Bronchial epithelial cell (primary cell): ENCODE results near the gene PDZD4. TPM values are rescaled to one million over a fixed set of nuclear protein-coding genes. Genes with fewer than 3 reads are reported as not detected.

Experiments used
- DNase-seq: peaks from one replicate; pipeline ENCODE4 v3.0.0-alpha.2; 2010; ENCODE audit warnings: low read depth
- FAIRE-seq: peaks from 2 replicates; lab custom pipeline; 2011; peaks lifted over from hg19 to GRCh38; lab: Jason Lieb, UNC
- H3K27me3 ChIP-seq: 2 replicates; pipeline ENCODE4 v1.5.1; 2011; ENCODE audit warnings: low read length; ENCODE audit not compliant: control insufficient read depth, insufficient read depth
- H3K36me3 ChIP-seq: 2 replicates; pipeline ENCODE4 v1.5.1; 2011; ENCODE audit warnings: low read length; ENCODE audit not compliant: control insufficient read depth, insufficient read depth
- H3K4me3 ChIP-seq: 2 replicates; pipeline ENCODE4 v1.5.1; 2011; ENCODE audit warnings: mild to moderate bottlenecking, low read depth, low read length, control low read depth
- total RNA-seq: library from RNA; depleted of rRNA; stranded (reverse); fragments of >200 nt; gene quantifications from 2 replicates; pipeline ENCODE4 v1.2.1, GENCODE V29; 2014
- TF ChIP-seq, protein P1 (sequence below): IDR thresholded peaks from 2 replicates; pipeline ENCODE4 v1.5.1; 2011; ENCODE audit warnings: mild to moderate bottlenecking, moderate library complexity, low read length, control low read depth, inconsistent platforms; ENCODE audit not compliant: insufficient read depth, severe bottlenecking

PDZD4 gene
- total RNA-seq, 1 donor from 2014 or later: under 0.01 TPM

DNA sequence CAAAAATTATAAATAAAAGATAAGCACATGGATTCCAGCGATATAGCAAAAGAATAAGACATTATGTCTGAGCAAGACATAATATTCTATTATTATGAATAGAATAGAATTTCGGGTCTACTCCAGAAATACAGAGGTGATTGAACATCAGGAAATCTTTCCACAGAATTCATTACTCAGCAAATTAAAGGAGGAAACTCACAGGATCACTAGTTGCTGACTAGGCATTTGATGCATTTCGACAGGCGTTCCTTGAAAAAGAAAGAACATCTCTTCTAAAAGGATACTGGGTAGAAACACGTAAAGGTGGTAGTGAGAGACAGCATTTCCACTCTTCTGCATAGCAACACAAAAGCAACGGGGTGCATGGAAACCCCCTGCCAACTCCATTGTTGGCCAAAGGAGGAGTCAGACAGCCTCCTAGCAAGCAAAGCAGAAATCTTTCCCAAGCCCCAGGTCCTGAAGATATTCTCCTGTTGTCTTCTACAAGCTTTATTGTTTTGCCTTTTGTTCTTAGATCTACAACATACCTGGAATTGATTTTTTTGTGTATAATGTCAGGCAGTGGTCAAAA, 14.3 kb upstream of the PDZD4 start:
- TF ChIP-seq, protein P1, sequence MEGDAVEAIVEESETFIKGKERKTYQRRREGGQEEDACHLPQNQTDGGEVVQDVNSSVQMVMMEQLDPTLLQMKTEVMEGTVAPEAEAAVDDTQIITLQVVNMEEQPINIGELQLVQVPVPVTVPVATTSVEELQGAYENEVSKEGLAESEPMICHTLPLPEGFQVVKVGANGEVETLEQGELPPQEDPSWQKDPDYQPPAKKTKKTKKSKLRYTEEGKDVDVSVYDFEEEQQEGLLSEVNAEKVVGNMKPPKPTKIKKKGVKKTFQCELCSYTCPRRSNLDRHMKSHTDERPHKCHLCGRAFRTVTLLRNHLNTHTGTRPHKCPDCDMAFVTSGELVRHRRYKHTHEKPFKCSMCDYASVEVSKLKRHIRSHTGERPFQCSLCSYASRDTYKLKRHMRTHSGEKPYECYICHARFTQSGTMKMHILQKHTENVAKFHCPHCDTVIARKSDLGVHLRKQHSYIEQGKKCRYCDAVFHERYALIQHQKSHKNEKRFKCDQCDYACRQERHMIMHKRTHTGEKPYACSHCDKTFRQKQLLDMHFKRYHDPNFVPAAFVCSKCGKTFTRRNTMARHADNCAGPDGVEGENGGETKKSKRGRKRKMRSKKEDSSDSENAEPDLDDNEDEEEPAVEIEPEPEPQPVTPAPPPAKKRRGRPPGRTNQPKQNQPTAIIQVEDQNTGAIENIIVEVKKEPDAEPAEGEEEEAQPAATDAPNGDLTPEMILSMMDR: no peak
- DNase-seq: no peak
- Histone ChIP-seq H3K4me3 (no peak overlapping the region), H3K27me3 (peaks cover 4% of the 10 kb centered on the region), H3K36me3 (no peaks in the 10 kb centered on the region)
- no peak for FAIRE-seq

DNA sequence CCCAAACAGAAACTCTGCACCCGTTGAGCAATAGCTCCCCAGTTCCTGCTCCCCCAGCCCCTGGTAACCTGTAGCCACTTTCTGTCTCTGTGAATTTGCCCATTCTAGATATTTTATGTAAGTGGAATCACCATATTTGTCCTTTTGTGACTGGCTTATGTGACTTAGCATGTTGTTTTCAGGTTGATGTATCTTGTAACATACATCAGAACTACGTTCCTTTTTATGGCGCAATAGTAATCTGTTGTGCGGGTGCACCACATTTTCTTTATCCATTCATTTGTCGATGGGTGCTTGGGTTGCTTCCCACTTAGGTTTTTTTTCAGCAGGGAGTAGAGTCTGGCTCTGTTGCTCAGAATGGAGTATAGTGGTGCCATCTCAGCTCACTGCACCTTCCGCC, 6.6 kb upstream of the PDZD4 start:
- TF ChIP-seq, protein P1: no peak
- Histone ChIP-seq H3K36me3 (no peaks in the 10 kb centered on the region), H3K27me3 (peaks cover under 1% of the 10 kb centered on the region), H3K4me3 (no peak overlapping the region)
- FAIRE-seq (no peak), DNase-seq (no peak)

DNA sequence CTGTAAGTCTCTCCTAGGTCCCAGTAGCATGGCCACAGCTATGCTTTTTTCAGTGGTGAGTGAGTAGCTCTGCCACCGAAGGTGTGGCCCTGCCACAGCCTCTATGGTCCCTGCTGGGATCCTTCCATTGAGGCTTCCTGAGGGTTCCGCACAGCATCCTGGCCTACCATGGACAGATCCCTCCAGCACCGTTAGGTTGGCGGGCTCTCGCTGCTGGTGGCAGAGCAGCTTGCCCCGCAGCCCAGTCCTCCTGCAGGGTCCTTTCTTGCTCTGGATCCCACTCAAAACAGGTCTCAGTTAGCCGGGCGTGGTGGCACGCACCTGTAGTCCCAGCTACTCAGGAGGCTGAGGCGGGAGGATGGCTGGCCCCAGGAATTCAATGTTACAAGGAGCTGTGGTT, 2.4 kb upstream of the PDZD4 start:
- DNase-seq (no peak), FAIRE-seq (no peak)
- TF ChIP-seq, protein P1: no peak
- Histone ChIP-seq H3K27me3 (peaks cover 12% of the 10 kb centered on the region), H3K4me3 (no peak overlapping the region), H3K36me3 (no peaks in the 10 kb centered on the region)

DNA sequence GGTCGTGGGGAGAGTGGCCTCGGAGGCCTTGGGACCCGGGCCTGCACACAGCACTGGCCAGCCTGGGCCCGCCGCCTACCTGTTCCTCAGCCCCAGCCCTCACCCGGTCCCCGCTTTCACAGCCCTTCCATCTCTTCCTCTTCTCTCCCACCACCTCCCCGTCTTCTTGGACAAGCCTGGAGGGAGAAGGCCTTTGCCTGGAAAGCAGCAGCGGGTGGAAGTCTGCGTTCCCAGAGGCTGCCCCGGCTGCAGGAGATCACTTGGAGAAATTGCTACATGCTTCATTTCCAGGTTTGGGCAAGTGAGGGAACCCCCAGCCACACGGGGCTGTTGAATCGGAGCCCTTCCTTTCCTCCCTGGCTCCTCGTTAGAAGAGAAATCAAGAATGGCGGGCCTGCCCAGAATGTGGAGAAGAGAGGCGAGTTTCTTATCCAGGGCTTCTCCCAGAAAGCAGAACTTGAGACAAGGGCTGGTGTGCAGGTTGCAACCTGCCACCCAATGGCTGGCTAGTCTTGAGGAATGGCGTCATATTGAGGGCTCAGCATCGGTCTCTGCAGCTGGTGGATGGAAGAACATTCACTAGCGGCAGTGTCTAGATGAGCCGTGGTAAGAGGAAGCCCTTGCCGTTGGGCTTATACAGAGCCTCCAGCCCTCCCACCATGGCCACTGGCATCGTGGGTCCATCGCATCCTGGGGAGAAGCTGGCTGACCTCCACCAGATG, 1.2 kb upstream of the PDZD4 start:
- peak; percentile 5 for DNase-seq
- TF ChIP-seq, protein P1: no peak
- Histone ChIP-seq H3K4me3 (no peak overlapping the region), H3K36me3 (no peaks in the 10 kb centered on the region), H3K27me3 (peaks cover 12% of the 10 kb centered on the region)
- FAIRE-seq: no peak

DNA sequence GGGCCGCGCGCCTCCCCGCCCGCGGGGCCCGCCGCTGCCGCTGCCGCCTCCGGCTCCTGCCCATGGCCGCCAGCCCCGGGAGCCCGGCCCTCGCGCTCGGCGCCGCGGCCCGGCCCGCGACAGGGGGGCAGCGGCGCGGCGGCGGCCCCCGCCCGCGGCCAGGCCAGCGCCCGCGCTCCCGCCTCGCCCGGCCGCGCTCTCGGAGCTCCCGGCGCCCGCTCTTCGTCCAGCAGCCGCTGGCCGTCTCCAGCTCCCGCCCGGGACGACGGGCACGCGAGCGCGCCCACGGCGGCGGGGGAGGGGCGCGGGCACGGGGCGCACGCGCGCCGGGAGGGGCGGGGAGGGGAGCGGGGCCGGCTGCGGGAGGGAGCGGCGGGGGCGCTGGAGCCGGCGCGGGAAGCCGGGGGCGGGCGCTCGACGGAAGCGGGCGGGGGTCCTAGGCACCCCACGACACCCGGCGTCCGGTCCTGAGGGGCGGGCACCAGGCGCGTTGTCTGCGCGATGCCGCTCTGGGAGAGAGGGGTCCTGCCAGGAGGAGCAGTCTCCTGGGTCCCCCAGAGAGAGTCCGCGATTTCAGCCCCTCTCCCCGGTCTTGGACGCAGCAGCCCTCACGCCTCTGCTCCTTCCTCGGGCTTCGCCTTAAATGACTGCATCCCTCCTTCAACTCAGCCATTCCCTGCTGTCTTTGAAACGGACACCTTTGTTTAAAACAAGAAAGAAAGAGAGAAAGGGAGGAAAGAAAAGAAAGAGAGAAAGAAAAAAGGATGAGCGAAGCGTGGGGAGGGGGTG, 490 bp upstream of the PDZD4 start:
- Histone ChIP-seq H3K27me3 (peaks cover 12% of the 10 kb centered on the region), H3K4me3 (no peak overlapping the region), H3K36me3 (no peaks in the 10 kb centered on the region)
- TF ChIP-seq, protein P1: no peak
- DNase-seq: no peak
- no peak for FAIRE-seq
